H1 (cell line): ENCODE data around the gene DGKI. TPM values are rescaled to one million over a fixed set of nuclear protein-coding genes. Genes with fewer than 3 reads are reported as not detected.

ENCODE experiments used
- KDM5A ChIP-seq: fragments of 200-600 bp; IDR thresholded peaks from 2 replicates; pipeline ENCODE4 v1.7.1; 2012; ENCODE audit warnings: mild to moderate bottlenecking, low read length, inconsistent platforms, mixed read lengths
- SIX5 ChIP-seq: IDR thresholded peaks from 2 replicates; pipeline ENCODE4 v1.6.1; 2011; ENCODE audit warnings: mild to moderate bottlenecking, low read depth, low read length
- SUZ12 ChIP-seq: fragments of 200-600 bp; sonication (generic); IDR thresholded peaks from 2 replicates; pipeline ENCODE4 v1.6.1; 2012; ENCODE audit warnings: mild to moderate bottlenecking, inconsistent platforms, low read length, moderate library complexity, mixed read lengths
- TBP ChIP-seq: IDR thresholded peaks from 2 replicates; pipeline ENCODE4 v1.6.1; 2011; ENCODE audit warnings: low read depth, low read length, improper control_type of control experiment
- TEAD4 ChIP-seq: IDR thresholded peaks from 2 replicates; pipeline ENCODE4 v1.6.1; 2012; ENCODE audit warnings: low read depth, low read length, inconsistent platforms, mixed read lengths
- polyA plus RNA-seq, 7 experiments: library from polyadenylated mRNA; depleted of rRNA in 3 of 7; stranded (reverse) in 5 of 7; unstranded in 2 of 7; fragments of >200 nt in 5 of 7; fragments of 200-250 nt in 2 of 7; gene quantifications; 1 replicate in 5 of 7; 2 replicates in 1 of 7; 4 replicates in 1 of 7; pipeline versions ENCODE4 v1.2.1 to v1.2.3, GENCODE V29; 2011 to 2013; ENCODE audit warnings: missing spikeins in 2 of 7, mixed read lengths in 2 of 7
- total RNA-seq: library from RNA; stranded (reverse); fragmentation: NEBNext Ultra II Directional; extraction: Animal tissue kit (Norgen Biotek cat#: 25700); gene quantifications from 2 replicates; pipeline ENCODE4 v1.2.1, GENCODE V29; 2021

Gene DGKI
- total and polyA plus RNA-seq, 2 of the 8 experiments (the other 6 are each of a cell fraction or from before 2014, with no cell fraction given), result 0.20 to 0.71 TPM

DNA sequence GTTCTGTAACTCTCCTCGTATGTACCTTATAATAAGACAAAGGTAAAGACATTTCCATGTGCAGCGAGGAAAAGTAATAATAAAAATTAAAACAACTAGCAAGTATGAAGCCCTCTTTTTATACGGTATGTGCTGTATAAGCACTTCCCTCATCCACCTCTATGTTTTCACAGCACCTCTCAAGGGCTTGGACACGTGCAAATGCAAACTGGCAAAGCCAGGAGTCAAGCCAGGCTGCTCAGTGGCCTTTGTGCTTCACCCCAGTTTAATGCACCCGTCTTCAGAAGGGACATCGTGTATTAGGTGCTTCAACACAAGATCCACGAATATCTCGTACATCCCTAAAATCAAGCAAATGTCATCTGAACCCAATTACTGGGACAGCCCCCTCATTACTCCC, 1.3 kb upstream of the DGKI start (continued):
- TF ChIP-seq SIX5 (no peak), KDM5A (no peak), TBP (no peak), SUZ12 (no peak), TEAD4 (no peak)
